C4-2B (cell line): Measurements from ENCODE around the gene NCOA7.

Source experiments
- H3K27ac ChIP-seq: fragments of 450-650 bp; 2 replicates; pipeline ENCODE4 v1.5.1; 2017
- CTCF ChIP-seq: fragments of 450-650 bp; conservative IDR thresholded peaks from 2 replicates; pipeline ENCODE4 v1.5.1; 2017; ENCODE audit warnings: mild to moderate bottlenecking
- ZFX ChIP-seq: fragments of 450-650 bp; IDR thresholded peaks from 2 replicates; pipeline ENCODE4 v1.6.1; 2017

NCOA7 gene

DNA sequence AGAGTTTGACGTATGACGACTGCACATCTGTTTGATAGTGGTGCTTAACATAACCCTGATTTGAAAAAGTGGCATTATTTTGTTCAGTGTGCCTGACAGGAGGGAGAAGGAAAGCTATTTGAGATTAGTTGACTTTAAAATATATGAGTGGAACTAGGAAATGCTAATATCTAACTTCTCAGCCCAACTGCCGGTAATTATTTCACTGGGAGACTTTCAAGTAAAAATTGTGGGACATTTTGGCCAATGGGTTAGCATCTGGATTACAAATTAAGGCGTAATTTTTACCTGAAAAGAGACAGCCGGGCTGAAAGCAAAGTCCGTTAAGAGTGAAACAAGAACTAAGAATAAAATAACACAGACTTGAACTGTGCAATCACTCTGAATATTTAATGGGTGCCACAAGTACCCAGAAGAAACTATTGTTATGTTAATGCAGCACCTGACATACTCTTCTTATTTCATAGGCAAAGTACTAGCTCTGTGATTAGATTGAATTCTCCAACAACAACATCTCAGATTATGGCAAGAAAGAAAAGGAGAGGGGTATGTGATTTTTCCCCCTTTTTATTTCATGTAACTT is 39.3 kb upstream of the NCOA7 start:
- TF ChIP-seq CTCF (no peak), ZFX (no peak)
- no peak overlapping the region for H3K27ac ChIP-seq

- TF ChIP-seq CTCF (no peak), ZFX (no peak)
Measured at GRCh38 chr6:125752773-125753172, 38.0 kb upstream of the NCOA7 start.

GRCh38 chr6:125753218-125753936 is 37.4 kb upstream of the NCOA7 start:
- peak; percentile 59 for TF ChIP-seq CTCF
- TF ChIP-seq ZFX = no peak
- no peak overlapping the region for H3K27ac ChIP-seq

More at GRCh38 chr6:125752773-125753172, 38.0 kb upstream of the NCOA7 start:
- H3K27ac ChIP-seq = no peak overlapping the region

DNA sequence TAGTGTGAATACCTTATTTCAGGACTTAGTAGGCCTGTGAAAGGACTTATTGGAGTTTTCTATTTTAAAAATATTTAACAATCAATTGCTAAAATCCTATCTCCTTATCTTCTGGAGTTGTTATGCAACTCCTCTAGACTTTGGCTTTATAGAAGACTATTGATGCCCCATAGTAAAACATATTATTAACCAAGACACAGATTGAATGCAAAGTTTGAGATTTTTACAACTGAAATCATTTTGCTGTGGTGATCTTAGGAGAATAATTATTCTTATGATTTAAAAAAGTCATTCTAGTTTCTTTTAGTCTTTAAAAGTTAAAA is 36.9 kb upstream of the NCOA7 start:
- TF ChIP-seq CTCF (peak; percentile 42), ZFX (no peak)
- H3K27ac ChIP-seq = no peak overlapping the region

DNA sequence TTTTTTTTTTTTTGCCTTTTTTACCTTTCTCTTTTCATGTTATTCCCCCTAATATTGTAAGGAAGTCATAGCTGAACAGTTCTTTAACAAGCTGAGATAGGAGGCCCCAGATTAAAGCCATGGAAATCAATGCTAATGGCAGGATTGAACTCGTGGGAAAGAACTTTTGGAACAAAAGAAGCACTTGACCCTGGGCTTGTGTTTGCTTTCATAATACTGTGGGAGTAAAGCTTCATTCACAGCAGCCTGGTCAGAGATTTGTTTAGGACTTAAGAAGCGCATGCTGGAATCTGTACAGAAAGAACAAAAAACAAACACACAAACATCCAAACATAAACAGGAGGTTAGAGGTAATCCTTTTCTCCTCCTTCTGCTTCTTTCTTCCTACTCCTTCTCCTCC is 36.2 kb upstream of the NCOA7 start:
- H3K27ac ChIP-seq = no peak overlapping the region

DNA sequence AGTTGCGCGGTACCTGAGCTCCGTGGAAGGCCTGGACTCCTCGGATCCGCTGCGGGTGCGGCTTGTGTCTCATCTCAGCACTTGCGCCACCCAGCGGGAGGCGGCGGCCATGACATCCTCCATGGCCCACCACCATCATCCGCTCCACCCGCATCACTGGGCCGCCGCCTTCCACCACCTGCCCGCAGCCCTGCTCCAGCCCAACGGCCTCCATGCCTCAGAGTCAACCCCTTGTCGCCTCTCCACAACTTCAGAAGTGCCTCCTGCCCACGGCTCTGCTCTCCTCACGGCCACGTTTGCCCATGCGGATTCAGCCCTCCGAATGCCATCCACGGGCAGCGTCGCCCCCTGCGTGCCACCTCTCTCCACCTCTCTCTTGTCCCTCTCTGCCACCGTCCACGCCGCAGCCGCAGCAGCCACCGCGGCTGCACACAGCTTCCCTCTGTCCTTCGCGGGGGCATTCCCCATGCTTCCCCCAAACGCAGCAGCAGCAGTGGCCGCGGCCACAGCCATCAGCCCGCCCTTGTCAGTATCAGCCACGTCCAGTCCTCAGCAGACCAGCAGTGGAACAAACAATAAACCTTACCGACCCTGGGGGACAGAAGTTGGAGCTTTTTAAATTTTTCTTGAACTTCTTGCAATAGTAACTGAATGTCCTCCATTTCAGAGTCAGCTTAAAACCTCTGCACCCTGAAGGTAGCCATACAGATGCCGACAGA is 31.4 kb upstream of the NCOA7 start:
- no peak for TF ChIP-seq ZFX
- peak; percentile 79 for TF ChIP-seq CTCF
- H3K27ac ChIP-seq = no peak overlapping the region

More for the DNA sequence above, 36.2 kb upstream of the NCOA7 start:
- TF ChIP-seq ZFX (no peak), CTCF (no peak)

- TF ChIP-seq CTCF = no peak
- no peak for TF ChIP-seq ZFX
- no peak overlapping the region for H3K27ac ChIP-seq
Measured at GRCh38 chr6:125759959-125760457, 30.8 kb upstream of the NCOA7 start.
